Stimulated activated CD8-positive, alpha-beta memory T cell treated with anti-CD3 and anti-CD28 coated beads, Interleukin-12 subunit alpha, Interleukin-12 subunit beta, amount 100 ng/mL, for 24 hours (primary cell): Measurements from ENCODE around the gene TMEM80.
"Not testable (repeated sequence)": the region's sequence is repeated elsewhere in the genome, so short reads cannot be mapped to it uniquely, and the experiment has no call there.

Source experiments
- DNase-seq: peaks from one replicate; pipeline ENCODE4 v3.0.0-alpha.2; 2020; ENCODE audit errors: extremely low read depth

TMEM80 gene

DNA sequence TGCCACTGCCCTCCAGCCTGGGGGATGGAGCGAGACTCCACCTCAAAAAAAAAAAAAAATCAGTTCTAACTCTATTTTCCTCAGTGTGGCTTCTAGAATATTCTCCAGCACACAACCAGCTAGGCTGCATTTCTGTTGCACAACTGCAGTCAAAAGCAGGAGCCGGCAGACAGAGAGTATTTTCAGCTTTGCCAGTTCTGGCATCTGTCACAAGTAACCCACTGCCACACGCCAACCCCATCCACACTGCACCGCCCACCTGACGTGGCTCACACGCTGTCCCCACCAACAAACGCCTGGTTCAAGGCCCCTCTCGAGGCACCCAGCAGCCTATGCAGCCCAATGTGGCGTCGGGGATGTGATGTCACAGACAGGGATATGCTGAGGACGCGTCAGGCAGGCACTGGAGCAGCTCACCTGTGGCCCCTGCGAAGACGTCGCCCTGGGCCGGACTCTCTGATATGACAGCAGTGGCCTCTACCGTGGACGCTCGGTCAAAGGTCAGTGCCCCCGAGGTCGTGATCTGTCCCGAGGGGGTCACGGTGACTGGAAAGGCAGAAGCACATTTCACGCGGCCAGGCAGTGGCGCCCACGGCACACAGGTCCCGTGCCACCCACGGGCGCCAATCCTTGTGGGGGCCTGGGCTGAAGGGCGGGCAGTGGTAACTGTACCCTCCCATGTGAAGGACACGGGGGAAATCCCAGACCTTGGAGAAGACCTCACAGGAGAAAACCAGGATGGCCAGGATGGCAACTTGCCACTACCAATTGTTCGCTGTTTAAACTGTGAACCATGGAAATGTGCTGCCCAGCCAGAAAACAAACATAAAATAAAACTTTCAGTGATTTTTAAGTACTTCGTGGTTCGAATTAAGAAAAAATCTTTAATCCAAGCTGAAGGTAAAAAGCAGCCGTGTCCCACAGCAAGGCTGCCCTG is 16.1 kb upstream of the TMEM80 start:
- DNase-seq, result no peak

DNA sequence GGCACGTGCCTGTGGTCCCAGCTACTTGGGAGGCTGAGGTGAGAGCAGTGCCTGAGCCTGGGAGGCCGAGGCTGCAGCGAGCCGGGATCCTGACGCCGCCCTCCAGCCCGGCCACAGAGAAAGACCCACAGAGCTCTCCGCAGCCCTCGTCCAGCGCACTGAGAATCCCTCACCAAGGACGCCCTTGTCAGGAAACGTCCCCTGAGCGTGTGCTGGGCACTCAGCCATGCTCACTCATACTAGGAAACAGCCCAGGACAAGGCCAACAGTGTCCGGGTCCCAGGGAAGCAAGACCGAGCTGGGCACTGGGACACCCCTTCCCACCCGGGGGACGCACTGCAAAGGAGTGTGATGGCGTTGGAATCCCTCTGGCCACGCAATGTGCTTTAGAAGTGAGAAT is 15.1 kb upstream of the TMEM80 start:
- DNase-seq, result no peak

- no peak for DNase-seq
These were observed 14.6 kb upstream of the TMEM80 start for GRCh38 chr11:680970-681369.

DNA sequence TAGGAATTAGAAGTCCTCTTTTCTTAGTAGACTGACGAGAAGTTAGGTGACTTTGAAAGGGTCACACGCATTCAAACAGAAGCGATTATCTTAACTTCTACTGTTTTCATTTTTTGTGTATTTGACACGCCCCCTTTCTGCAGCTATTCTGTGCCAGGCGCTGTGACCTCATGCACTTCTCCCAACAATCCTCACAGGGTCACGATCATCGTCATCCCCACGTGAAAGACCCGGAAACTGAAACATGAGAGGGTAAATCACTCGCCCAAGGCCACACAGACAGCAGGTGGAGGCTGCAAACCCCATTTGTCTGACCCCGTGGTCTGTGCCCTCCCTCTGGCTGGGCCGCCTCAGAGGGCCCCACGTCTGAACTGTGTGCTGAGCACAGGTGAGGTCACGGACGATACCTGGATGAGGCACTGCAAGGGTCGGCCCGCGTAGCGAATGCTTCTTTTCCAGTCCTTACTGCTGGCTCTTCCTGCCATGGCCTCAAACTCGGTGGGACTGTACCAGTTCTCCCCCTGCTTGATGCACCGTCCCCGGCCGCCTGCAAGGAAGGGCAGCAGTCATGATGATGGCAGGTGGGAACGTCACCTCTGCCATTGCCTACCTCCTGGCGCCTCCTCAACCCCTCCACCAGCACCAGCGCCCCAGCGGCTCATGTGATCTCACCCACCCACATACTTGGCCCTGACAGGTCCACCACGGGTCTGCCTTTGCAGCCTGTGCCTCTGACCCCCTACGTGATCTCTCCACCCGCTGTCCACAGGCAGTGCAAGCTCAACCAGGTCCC is 9.0 kb upstream of the TMEM80 start:
- no peak for DNase-seq

GRCh38 chr11:687751-688150 is 7.9 kb upstream of the TMEM80 start:
- no peak for DNase-seq

DNA sequence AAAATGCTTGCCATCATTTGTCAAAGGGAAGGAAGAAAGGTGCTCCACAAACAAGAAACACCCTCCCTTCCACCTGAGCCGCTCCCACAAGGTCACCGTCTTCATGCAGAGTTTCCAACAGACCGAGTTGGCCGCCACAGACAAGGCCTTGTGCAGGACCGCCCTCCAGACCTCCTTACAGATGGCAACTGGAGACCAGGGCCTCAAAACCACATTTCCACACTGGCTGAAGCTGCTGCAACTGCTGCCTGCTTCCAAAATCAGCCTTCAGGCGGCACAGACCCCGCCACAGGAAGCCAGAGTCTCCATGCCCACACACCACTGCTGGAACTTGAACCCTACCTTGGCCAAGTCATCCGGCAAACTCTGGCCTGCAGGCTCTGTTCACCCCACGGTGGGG is 6.9 kb upstream of the TMEM80 start:
- no peak for DNase-seq

GRCh38 chr11:689625-690024 is 6.0 kb upstream of the TMEM80 start:
- no peak for DNase-seq

GRCh38 chr11:690244-690643 is 5.4 kb upstream of the TMEM80 start:
- DNase-seq, result not testable (repeated sequence)

- no peak for DNase-seq
These were observed 4.6 kb upstream of the TMEM80 start for GRCh38 chr11:690738-691633.

GRCh38 chr11:691710-692590 is 3.7 kb upstream of the TMEM80 start:
- DNase-seq, result no peak

GRCh38 chr11:692824-693414 is 2.7 kb upstream of the TMEM80 start:
- no peak for DNase-seq

DNA sequence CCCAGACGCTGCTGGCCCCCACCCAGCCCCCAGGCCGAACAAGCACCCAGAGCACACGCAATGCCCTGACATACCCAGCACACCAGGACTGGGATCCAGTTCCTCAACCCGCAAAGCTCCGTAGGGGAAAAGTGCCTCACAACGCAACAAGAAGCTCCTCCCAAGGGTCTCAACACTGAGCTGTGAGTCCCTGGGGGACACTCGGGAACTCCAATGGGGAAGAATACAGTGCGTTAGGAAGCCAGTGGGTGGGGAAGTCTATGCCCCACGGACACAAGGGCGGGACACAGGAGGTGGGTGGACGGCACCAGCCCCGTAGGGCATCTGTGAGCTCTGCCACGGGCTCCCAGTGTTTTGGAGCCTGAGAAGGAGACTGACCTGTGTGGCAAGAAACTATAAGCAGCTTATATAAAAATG is 2.2 kb upstream of the TMEM80 start:
- DNase-seq, result no peak

GRCh38 chr11:693887-694562 is 1.6 kb upstream of the TMEM80 start:
- DNase-seq, result no peak

DNA sequence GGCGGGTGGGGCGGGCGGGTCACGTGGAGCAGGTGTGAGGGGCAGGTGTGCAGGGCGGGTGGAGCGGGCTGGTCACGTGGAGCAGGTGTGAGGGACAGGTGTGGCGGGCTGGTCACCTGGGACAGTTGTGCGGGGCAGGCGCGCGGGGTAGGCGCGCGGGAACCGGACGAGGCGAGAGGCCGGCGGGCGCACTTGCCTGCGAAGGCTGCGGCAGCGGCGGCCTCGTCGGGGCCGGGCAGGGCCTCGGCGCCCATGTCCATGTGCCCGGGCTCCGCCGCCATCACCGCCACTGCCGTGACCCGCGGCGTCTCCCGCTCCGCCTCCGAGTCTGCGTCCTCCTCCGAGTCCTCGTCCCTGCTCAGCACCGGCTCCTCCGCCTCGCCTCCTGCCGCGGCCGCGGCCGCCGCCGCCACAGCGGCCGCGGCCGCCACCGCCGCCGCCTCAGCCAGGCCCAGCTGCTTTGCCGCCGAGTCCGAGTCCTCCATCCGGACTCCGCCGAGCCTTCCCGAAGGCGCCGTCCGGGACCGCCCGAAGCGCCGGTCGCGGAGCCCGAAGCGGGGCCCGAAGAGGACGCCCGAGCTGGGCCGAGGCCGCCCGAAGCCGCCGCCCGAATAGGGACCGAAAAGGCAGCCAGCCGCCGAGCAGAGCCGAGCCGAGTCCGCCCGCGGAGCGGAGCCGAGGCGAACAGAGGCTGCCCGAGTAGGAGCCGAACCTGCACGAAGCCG is 891 bp upstream of the TMEM80 start, which contains the start of gene DEAF1:
TSS of gene DEAF1 (minus strand) at position 660 of the 725 bp plus-strand sequence. CDS start at position 485, 175 bp downstream.
- DNase-seq, result peak; percentile 96

- DNase-seq, result no peak
These were observed 403 bp upstream of the TMEM80 start for GRCh38 chr11:695288-695537.

- no peak for DNase-seq
These were observed 1.4 kb downstream of the TMEM80 start for GRCh38 chr11:696955-697491.

DNA sequence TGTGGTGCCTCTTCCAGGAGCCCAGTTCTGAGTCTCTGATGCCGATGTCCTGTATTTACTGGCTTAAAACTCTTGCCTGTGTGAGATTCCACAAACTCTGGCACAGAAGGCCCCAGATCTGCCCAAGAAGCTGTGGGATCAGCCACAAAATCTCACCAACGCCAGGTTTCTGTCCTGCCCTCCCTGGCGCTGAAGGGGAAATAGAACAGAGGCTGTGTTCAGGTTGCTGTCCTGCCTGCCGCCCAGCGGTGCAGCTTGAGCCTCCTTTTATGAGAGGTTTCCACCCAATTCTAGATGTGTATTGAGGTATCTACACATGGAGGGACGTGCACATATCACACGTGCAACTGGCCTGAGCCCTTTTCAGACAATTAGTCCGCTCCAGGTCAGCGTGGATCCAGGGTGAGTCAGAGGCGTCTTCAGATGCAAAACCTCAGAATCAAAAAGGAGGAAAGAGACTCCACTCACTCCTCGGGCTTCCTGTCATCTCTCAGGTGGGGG is 2.2 kb downstream of the TMEM80 start:
- no peak for DNase-seq

DNA sequence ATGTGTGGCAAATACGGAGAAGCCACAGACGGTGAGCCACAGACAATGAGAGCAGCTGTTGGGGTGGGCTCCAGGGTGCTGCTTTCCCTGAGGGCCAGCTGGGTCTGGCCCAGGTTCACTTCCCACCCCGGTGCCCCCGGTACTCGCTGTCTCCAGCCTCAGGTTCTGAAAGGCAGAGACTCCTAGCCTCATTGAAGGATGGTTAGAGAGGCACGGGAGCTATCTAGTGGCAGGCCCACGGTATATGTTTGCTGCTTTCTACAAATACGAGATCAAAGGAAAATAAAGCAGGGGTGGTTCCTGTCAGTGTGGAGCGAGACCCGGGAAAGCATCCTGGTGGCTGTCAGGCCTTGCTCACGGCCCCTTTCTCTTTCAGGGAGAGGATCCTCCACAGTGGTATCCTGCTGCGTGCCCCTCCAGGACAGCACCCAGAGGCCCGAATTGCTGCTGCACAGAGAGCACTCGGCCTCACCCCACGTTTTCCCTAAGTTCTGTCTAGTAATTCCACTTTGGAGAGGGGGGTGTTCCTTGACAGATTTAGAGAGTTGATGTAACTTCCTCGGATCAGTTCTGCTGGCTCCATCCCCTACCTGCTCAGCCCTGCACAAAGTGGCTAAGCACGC is 3.0 kb downstream of the TMEM80 start:
- no peak for DNase-seq
